ENCODE data around the gene OTOP2.

The OTOP2 gene

GRCh38 chr17:74892013-74892841 is 31.8 kb upstream of the OTOP2 start:
- no peak overlapping the region for H3K4me3 ChIP-seq (ENCODE audit: low read depth, low read length)
- no peak for TF ChIP-seq CTCF (conservative IDR thresholded peaks at IDR 0.05; ENCODE audit: low read depth, low read length)
- DNase-seq (ENCODE audit: low read depth) = no peak

GRCh38 chr17:74892974-74893911 is 30.8 kb upstream of the OTOP2 start, which contains the start of gene FADS6:
Gene FADS6, minus strand, starts transcription at chr17:74893633. Its CDS starts 38 bp downstream, at chr17:74893595.
- TF ChIP-seq CTCF (conservative IDR thresholded peaks at IDR 0.05; ENCODE audit: low read depth, low read length) = no peak
- no peak within 1 kb of the TSS for H3K4me3 ChIP-seq (ENCODE audit: low read depth, low read length)
- DNase-seq (ENCODE audit: low read depth) = no peak

- no peak for TF ChIP-seq CTCF (conservative IDR thresholded peaks at IDR 0.05; ENCODE audit: low read depth, low read length)
- DNase-seq (ENCODE audit: low read depth) = no peak
Observed at GRCh38 chr17:74893936-74894671, 30.0 kb upstream of the OTOP2 start.

DNA sequence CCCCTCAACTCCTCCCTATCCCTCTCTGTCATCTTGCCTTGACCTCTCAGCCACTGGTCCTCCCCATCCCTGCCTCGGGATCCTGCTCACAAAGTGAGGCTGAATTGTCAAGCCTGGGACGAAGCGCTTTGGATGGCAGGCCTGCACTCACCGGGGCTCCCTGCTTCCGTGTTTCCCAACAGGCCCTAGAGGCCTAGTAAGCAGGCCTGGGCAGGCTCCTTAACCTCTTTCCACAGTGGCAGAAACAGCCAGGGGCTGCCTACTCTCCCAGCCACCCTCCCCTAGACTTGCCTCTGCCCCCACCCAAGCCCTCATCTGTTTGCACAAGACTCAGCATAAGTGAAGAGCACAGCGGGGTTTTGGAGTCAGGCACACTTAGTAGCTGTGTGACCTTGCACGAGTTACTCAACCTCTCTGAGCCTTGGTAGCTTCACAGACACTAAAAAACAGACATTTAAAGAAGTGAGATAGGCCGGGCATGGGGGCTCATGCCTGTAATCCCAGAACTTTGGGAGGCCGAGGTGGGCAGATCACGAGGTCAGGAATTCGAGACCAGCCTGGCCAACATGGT is 25.6 kb upstream of the OTOP2 start:
- no peak overlapping the region for H3K4me3 ChIP-seq (ENCODE audit: low read depth, low read length)
- no peak for TF ChIP-seq CTCF (conservative IDR thresholded peaks at IDR 0.05; ENCODE audit: low read depth, low read length)
- no peak for DNase-seq (ENCODE audit: low read depth)

More at GRCh38 chr17:74893936-74894671, 30.0 kb upstream of the OTOP2 start:
- no peak overlapping the region for H3K4me3 ChIP-seq (ENCODE audit: low read depth, low read length)

GRCh38 chr17:74900208-74900607 is 23.9 kb upstream of the OTOP2 start:
- H3K4me3 ChIP-seq (ENCODE audit: low read depth, low read length) = no peak overlapping the region
- DNase-seq (ENCODE audit: low read depth) = no peak
- no peak for TF ChIP-seq CTCF (conservative IDR thresholded peaks at IDR 0.05; ENCODE audit: low read depth, low read length)
